Vagina (tissue), 2 donors: ENCODE data around the gene HNRNPAB.

Experiments used
- CTCF ChIP-seq, 3 experiments: fragments of 450-650 bp in 2 of 3; fragments of 200-600 bp in 1 of 3; sonication (generic) in 1 of 3; IDR thresholded peaks; one replicate each; pipeline ENCODE4 v1.5.1; 2017 to 2019; ENCODE audit warnings: antibody characterized with exemption in 3 of 3, mild to moderate bottlenecking in 2 of 3, moderate library complexity in 2 of 3
- POLR2A ChIP-seq, 2 donors: fragments of 450-650 bp; IDR thresholded peaks; one replicate each; pipeline ENCODE4 v1.6.1; 2017; ENCODE audit warnings: antibody characterized with exemption in 2 of 2, mild to moderate bottlenecking in 2 of 2, moderate library complexity in 2 of 2
- POLR2AphosphoS5 ChIP-seq, 2 donors: sonication (generic); formaldehyde crosslinking; IDR thresholded peaks; one replicate each; pipeline ENCODE4 v1.9.0; 2017; ENCODE audit warnings: antibody characterized with exemption in 2 of 2, mild to moderate bottlenecking in 2 of 2, low read depth in 1 of 2; ENCODE audit not compliant: insufficient read depth in 1 of 2

- no peak for TF ChIP-seq CTCF (IDR thresholded peaks at IDR 0.05)
- TF ChIP-seq POLR2A (IDR thresholded peaks at IDR 0.05), result no peak
- no peak for TF ChIP-seq POLR2AphosphoS5 (IDR thresholded peaks at IDR 0.05; ENCODE audit: insufficient read depth in 1 of 2, low read depth in 1 of 2)
Measured at GRCh38 chr5:178177569-178177968, 26.8 kb upstream of the HNRNPAB start.
